Midbrain (tissue), 1 donor: ENCODE results near the gene APBA2.

ENCODE experiments used
- DNase-seq: peaks from one replicate; lab custom pipeline; 2025; lab: John Stamatoyannopoulos, UW

APBA2 gene

GRCh38 chr15:28915041-28915810 is 29.5 kb downstream of the APBA2 start:
- DNase-seq, result no peak

GRCh38 chr15:28915935-28916334 is 30.2 kb downstream of the APBA2 start:
- DNase-seq, result no peak

GRCh38 chr15:28917791-28918140 is 32.0 kb downstream of the APBA2 start:
- no peak for DNase-seq

GRCh38 chr15:28918141-28918983 is 32.6 kb downstream of the APBA2 start:
- DNase-seq, result no peak

- DNase-seq, result no peak
Observed at GRCh38 chr15:28919201-28919635, 33.4 kb downstream of the APBA2 start.

- DNase-seq, result no peak
Observed at GRCh38 chr15:28919679-28920655, 34.2 kb downstream of the APBA2 start.

GRCh38 chr15:28920781-28921331 is 35.1 kb downstream of the APBA2 start:
- no peak for DNase-seq

GRCh38 chr15:28921336-28921735 is 35.6 kb downstream of the APBA2 start:
- no peak for DNase-seq

- DNase-seq, result no peak
Observed at GRCh38 chr15:28921919-28922706, 36.3 kb downstream of the APBA2 start.

- no peak for DNase-seq
Observed at GRCh38 chr15:28922707-28923012, 36.9 kb downstream of the APBA2 start.

GRCh38 chr15:28923726-28924280 is 38.0 kb downstream of the APBA2 start:
- no peak for DNase-seq

GRCh38 chr15:28927043-28927442 is 41.3 kb downstream of the APBA2 start:
- no peak for DNase-seq

- no peak for DNase-seq
Observed at GRCh38 chr15:28929200-28929599, 43.4 kb downstream of the APBA2 start.

GRCh38 chr15:28930011-28930410 is 44.2 kb downstream of the APBA2 start:
- DNase-seq, result no peak

- no peak for DNase-seq
Observed at GRCh38 chr15:28930476-28931291, 44.9 kb downstream of the APBA2 start.

- no peak for DNase-seq
Observed at GRCh38 chr15:28931828-28932227, 46.1 kb downstream of the APBA2 start.

- no peak for DNase-seq
Observed at GRCh38 chr15:28932361-28932760, 46.6 kb downstream of the APBA2 start.

GRCh38 chr15:28933710-28934445 is 48.1 kb downstream of the APBA2 start:
- DNase-seq, result peak; percentile 27

- no peak for DNase-seq
Observed at GRCh38 chr15:28934645-28935044, 48.9 kb downstream of the APBA2 start.
